LHCN-M2 (cell line): ENCODE results near the gene RAB36. TPM values are rescaled to one million over a fixed set of nuclear protein-coding genes. Genes with fewer than 3 reads are reported as not detected.

Experiments used
- DNase-seq: peaks from one replicate; pipeline ENCODE4 v3.0.0-alpha.2; 2012; ENCODE audit warnings: low read depth
- total RNA-seq: library from RNA; depleted of rRNA; stranded (reverse); fragments of >200 nt; gene quantifications from 2 replicates; pipeline ENCODE4 v1.2.3, GENCODE V29; 2014

The RAB36 gene
- total RNA-seq, 1 experiment from 2014 or later, result 0.11 TPM

DNA sequence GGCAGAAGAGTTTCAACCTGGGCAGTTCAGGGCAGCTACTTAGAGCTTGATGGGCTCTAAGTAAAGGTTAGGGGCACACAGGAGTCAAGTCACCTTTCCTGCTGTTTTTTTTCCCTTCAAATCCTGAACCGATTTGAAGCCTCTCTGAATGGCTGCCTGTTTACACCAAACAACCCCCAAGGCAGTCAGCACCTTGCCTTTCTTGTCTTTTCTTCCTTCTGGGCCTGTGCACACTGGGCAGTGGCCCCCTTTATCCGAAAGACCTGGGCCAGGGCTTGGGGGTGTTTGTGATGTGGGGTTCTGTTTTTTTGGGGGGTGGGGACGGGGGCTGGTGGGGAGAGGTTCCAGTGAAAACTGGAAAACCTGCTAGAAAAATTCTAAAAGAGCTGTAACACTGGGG is 7.8 kb upstream of the RAB36 start:
- no peak for DNase-seq

DNA sequence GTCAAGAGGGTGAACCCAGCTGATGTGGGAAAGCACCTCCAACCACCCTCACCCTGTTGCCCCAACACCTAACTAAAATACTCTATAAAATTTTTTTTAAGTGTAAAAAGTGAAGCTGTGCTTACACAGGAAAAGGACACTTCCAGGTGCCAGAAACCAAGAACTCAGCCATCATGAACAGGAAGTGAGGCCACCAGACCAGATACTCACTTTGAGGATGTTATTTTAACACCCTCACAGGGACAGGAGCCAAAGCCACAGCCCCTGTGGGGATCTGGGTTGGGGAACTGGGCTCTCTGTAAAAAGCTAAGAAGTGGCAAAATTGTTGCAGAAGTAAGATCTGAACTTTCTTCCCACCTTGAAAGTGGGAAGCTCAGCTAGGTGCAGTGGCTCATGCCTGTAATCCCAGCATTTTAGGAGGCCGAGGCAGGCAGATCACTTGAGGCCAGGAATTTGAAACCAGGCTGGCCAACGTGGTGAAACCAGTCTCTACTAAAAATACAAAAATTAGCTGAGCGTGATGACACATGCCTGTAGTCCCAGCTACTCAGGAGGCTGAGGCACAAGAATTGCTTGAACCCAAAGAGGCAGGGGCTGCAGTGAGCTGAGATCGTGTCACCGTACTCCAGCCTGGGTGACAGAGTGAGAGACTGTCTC is 7.2 kb upstream of the RAB36 start:
- no peak for DNase-seq

DNA sequence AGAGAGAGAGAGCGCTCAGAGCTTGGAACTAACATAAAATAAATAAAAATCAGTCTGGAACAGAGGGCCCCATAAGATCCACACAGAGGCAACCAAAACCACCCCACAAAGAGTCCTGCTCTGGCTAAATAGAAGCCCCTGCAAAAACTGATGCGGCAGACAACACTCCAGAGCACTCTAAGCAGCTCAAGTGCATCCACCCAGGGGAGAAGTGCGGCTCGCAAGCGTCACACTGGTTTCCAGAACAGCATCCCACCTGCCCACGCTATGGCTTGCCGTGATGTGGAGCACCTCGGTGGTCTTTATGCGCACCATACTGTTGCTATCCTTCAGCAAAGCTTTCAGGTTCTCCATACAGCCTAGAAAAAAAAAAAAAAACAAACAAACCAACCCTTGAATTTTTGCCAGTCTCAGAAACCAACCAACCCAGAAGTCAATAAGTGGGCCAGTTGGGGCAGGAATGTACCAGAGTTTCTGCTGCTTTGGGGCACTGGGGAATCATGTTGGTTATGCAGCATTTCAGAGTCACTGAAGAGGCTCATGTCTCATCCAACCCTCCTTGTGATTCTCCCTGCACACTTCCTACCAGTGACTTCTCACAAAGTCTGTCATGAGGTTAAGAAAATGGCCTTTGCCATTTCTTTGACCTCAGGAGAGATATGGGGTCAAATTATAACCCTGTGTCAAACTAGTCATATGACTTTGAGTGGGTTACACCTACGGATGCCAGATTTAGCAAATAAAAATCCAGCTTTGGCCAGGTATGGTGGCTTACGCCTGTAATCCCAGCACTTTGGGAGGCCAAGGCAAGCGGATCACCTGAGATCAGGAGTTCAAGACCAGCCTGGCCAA is 6.5 kb upstream of the RAB36 start:
- DNase-seq, result no peak

DNA sequence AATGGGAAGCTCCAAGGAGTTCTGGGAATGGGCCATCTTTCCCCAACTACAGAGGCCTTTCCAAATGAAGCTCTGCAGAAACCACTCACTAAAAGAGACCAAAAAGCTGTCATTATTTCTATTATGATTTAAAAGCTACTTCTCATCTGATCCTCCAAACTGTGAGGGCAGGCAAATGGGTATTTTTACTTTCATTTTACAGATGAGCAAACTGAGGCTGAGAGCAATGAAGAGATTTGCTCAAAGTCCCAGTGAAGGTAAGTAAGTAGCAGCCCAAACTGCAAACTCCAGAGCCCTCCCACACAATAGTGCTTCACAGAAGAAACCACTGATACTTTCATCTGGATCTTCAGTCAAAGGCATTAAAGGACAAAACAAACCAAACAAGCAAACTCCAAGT is 4.9 kb upstream of the RAB36 start:
- DNase-seq, result no peak

DNA sequence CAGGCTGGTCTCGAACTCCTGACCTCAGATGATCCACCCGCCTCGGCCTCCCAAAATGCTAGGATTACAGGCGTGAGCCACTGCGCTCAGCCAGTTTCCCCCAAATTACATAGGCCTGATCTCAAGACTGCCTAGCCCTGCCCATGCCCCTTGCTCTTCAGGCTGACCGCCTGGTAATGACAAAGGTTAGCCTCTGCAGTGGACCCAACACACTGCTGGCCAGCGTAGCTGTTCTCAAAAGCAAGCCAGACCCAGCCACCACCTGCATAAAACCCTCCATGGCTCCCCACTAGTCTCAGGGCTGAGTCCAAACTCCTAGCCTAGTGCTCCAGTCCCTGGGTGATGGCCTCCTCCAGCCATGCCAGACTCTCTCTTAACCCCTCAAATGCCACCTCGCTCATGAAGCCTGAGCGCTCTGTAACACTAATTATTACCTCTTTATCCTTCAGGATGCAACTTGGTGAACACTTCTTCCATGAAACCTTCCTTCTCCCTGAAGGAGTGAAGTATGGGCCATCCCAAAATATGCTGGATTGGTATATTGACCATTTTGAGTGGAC is 2.7 kb upstream of the RAB36 start:
- DNase-seq, result no peak

DNA sequence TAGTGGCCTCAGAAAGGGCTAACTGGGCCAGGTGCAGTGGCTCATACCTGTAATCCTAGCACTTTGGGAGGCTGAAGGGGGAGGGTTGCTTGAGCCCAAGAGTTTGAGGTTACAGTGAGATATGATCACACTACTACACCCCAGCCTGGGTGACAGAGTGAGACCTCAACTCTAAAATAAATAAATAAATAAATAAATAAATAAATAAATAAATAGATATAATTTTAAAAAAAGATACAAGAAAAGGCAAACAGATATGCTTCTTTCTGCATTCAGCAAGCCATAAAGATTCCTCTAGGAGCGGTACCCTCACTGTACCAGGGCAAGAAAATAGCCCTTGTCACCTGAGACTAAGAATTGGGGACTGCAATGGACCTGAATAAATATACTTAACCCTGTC is 2.2 kb upstream of the RAB36 start:
- DNase-seq, result no peak

DNA sequence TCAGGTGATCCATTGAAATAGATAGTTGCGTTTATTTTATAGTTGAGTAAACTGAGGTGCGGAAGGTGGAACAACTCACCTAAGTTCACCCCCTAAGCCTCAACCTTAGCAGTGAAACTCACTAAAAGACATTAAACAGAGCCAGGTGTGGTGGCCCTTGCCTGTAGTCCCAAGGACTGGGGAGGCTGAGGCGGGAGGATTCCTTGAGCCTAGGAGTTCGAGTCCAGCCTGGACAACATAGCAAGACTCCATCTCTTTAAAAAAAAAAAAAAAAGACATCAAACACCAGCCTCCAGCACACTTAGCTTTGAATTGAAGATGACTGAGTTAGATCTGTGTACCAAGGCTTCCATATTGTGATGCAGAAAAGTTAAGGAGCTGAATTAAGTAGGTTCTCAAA is 845 bp upstream of the RAB36 start:
- no peak for DNase-seq

DNA sequence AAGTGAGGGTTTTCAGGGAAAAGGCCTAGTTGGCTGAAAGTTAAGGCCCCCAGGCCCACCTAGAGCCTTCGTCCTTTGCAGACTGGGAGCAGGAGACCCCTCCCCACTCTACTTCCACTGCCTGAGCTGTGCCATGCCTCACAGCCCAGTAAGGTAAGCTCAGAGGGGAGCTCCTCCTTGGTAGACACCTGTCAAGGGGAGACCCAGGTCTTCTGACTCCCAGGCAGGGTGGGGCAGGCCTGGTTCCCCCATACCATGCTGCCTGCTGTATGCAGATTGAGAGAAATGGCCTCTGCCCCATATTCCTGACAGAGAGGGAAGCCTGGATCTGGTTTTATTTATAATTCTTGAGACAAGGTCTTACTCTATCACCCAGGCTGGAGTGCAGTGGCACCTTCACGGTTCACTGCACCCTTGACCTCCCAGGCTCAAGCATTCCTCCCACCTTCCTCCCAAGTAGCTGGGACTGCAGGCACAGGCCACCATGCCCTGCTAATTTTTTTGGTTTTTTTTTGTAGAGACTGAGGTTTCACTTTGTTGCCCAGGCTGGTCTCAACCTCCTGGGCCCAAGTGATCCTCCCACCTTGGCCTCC is 697 bp downstream of the RAB36 start:
- no peak for DNase-seq

DNA sequence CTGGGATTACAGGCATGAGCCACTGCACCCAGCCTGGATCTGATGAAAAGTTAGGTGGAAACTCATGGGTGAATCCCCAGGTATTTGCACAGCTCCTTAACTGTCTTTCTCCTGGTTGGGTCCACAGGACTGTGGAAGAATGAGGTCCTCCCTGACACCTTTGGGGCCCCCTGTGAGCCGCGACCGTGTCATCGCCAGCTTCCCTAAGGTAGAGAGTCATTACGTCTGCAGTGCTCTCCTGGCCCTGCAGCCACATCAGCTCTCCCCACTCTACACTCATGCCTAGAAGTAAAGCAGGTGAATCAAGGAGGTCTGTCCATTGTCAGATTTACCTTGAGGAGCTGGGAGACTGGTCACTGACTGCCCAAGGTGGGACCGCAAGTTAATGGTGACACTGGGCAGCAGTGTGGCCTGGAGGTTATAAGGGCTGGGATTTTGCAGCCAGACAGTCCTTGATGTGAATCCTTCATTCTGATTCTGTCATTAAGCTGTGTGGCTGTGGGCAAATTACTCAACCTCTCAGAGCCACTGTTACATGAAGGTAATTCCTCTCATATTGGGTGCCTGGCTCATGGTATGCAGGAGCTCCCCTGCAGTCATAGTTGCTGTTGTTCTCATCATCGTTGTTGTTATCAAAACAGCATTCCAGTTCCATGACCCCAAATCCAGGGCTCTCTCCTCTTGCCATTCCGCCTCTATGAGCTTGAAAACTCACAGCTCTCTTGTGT is 1.4 kb downstream of the RAB36 start:
- no peak for DNase-seq

DNA sequence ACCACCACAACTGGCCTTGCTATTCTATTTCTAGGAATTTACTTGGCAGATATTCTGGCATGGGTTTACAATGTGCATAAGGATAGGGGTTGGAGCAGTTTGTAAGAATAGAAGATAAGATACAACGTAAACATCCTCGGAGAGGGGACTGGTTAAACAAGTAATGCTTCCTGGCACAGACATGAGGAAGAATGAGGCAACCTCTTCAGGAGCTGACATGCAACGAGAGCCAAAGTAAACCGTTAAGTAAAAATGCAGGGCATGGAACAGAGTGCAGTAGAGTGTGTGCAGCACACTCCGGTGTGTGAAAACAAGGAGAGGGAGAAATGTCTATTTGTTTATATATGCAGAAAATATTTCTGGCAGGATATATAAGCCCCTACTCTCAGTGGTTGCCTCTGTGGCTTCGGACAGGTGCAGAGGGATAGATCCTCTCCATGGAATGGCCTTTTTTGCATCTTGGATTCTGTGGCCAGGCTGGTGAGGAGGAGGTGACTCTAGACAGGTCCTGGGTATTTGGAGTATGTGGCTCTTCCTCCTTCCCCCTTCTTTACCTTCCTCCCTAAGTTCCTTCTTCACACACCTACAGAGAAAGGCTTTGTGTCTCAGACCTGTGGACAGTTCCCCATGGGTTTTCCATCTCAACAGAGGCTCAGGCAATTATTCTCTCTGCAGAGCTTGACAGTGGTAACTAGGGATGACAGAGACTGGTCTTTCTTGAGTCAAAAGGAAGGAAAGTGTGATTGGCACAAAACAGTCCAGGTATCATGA is 2.5 kb downstream of the RAB36 start:
- DNase-seq, result no peak

DNA sequence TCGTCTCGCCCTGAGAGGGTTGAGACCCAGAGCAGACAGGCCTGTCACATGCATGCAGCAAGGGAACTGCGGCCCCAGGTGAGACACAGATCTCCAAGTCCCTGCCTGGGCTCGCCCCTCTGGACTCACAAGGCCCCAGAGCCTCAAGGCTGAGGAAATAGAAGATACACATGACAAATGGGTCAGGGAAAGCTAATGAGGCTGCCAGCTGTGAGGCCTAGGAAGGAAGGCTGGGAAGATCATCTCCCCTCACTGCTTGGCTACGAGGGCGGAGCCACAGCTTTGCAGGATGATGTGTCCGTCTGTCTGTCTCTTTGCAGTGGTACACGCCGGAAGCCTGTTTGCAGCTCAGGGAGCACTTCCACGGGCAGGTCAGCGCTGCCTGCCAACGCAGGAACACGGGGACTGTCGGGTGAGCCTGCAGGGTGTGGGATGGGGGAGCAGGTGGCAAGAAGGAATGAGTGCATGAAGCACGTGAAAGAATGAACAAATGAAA is 4.5 kb downstream of the RAB36 start:
- DNase-seq, result no peak

DNA sequence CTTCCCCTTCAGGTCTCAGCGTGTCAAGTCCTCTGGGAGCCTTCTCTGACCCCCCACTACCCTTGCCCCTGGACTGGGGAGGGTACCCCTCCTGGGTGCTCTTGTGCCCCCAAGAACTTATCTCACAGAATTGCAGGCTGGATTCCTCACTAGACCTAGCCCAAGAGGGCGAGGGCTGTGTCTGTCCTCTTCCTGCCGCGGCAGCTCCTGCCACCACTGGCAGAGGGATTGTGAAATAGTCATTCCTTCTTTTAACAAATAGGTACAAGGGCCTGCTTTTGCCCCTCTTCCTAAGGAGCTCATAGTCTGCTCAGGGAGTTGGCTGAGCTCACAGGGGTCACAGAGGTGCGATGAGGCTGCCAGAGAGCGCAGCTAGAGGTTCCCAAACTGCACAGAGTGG is 5.5 kb downstream of the RAB36 start:
- no peak for DNase-seq

DNA sequence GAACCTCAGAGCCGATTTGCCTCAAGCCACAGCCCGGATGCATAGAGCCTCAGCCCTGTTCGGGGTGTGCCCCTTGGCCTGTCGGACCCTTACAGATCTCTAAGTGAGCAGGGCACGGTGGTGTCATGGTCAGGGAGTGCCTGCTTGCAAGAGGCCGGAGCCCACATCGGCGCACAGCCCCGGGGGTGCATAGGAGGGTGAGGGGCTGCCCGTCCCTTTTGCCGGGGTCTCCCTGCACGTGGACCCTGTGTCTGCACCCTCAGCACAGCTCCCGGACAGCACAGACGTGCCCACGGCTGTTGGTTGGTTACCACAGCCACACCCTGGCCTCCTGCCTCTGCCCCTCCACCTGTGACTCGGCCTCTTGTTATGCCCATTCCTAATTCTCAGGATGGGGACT is 6.5 kb downstream of the RAB36 start:
- DNase-seq, result no peak

DNA sequence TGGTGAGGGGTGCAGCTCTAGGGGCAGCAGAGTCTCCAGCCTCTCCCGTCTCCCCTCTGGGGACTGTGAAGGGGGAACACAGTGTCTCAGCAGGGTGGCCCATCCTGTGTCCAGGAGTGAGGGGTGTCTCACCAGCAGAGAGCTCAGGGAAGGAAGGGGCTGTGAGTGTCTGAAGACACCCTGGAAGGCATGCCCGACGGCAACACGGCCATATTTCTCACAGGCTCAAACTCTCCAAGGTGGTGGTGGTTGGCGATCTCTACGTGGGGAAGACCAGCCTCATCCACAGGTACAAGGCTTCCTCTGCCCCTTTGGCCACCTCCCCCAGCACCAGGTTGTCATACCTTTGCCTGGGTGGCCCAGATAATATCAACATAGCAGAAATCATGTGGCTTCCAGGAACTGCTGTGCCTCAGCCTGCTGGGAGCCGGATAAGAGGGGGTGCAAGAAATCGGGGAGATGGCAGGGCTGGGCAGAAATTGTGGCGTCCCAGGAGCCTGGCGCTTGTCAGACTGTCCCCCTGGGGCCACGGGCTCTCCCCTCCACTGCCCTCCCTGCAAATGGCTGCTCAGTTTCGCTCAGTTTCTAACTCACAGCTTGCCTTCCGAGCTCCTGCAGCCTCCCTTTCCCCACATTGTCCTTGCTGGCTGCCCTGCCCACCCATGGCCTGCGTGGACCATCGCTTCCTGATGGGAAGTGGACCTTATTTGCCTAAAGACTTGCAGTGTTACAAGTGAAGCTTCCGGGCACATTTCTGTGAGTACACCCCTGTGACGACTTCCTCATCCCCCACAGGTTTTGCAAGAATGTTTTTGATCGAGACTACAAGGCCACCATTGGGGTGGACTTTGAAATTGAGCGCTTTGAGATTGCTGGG is 7.2 kb downstream of the RAB36 start:
- no peak for DNase-seq

DNA sequence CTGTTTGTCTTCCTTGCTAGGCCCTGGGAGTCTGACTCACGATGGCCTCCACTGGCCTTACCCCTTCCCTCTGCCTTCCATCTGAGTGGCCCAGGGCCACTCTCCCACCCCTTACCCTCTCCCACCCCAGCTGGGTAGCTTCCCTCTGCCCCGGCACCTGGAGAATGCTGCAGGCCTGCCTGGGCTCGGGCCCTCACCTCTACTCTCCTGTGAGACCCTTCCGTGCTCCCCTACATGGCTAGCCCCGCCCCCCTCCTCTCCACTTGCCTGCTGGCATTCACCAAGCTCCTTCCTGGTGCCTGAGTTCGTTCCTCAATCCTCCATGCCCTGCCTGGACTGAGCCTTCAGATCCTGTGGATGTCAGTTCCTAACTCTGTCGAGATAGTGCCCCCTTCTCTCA is 8.7 kb downstream of the RAB36 start:
- no peak for DNase-seq

DNA sequence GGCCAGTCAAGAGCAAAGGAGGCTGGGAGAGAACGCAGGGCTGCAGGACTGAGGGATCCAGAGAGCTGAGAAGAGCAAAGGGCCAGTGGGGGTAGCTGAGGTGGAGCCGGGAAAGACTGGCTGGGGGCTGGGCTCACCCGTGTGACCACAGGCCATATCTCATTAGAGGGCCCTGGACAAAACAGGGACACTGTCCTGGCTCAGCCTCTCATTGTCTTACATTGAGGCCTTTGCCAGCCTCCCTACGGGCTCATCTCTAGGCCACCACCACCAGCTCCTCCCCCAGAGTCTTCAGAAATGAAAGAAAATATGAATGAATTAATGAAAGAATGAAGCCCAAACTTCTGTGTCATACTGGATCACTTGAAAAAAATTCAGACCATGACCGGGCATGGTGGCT is 9.2 kb downstream of the RAB36 start:
- DNase-seq, result no peak

DNA sequence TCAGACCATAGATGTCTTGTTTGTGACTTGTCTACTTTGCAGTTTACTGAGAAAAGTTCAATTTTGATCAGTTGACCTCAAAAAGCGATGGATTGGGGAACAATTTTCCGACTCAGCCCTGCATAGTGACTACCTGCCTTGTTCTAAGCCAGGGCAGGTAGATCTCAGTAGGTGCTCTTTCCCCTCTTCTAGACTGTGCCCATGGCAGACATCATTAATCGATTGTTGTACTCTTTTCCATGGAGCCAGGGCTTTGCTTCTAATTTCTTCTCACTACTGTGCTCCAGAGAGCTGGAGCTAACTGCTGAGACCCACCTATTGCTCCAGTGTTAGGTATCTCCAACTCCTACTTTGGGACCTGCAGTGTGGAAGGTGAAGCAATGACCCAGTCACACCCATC is 9.9 kb downstream of the RAB36 start:
- no peak for DNase-seq

DNA sequence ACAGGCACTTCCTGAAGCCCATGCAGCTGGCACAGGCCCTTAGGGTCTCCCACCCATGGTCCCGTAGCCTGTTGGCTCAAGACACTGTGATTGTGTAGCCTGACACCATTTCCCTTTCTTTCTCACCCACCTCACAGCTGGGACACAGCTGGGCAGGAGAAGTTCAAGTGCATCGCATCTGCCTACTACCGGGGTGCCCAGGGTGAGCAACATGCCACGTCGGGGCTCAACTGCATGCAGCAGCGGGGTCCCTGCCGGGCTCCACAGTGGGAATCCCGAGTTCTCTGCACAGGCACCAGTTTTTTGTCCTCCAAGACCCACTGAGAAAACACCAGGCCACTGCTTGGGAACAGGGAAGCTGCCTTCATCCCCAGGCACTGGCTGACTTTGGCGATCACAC is 10.6 kb downstream of the RAB36 start:
- no peak for DNase-seq

DNA sequence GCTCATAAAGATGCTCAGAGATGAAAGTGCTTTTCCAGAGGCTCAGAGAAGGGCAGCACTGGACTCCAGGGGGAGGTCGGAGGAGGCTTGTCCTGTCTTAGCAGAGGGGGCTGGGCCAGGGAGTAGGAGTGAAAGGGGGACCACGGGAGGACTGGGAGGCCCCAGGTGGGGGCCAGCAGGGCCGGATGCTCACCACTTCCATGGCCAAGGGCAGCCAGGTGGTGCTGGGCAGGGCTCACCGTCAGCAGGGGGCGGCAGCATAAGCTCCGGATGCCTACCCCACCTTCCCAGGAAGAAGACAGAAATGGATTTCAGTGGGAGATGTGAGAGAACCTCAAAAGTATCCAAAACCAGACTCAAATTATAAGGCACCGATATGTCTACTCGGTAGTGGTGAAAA is 11.0 kb downstream of the RAB36 start:
- DNase-seq, result no peak
